ENCODE results near the gene MROH9. TPM values are rescaled to one million over a fixed set of nuclear protein-coding genes. Genes with fewer than 3 reads are reported as not detected.

MROH9 gene
- total and polyA plus RNA-seq, 2 experiments from 2014 or later = 0.15 to 0.23 TPM

GRCh38 chr1:170959385-170959784 is 24.1 kb downstream of the MROH9 start:
- Histone ChIP-seq H3K4me2 (no peak overlapping the region), H2AFZ (no peak overlapping the region), H4K20me1 (ENCODE audit: insufficient read depth, poor library complexity, severe bottlenecking) (no peaks in the 10 kb centered on the region), H3K9me2 (replicated peaks; ENCODE audit: insufficient read depth) (no peaks in the 10 kb centered on the region), H3K27ac (no peak overlapping the region), H3K4me1 (ENCODE audit: insufficient read depth) (no peaks in the 10 kb centered on the region), H3K36me3 (replicated peaks; ENCODE audit: insufficient read depth, low read depth) (no peaks in the 10 kb centered on the region), H3K27me3 (no peaks in the 10 kb centered on the region), H3K9me3 (ENCODE audit: low read depth) (no peaks in the 10 kb centered on the region), H3K4me3 (no peak overlapping the region), H3K79me2 (no peaks in the 10 kb centered on the region)
- no peak for DNase-seq (ENCODE audit: low spot score)
- TF ChIP-seq EZH2 (IDR thresholded peaks at IDR 0.05; ENCODE audit: borderline replicate concordance) = no peak
- no peak for TF ChIP-seq EZH2phosphoT487 (IDR thresholded peaks at IDR 0.05; ENCODE audit: low read depth, severe bottlenecking, unreplicated experiment)
- no peak for TF ChIP-seq CTCF (IDR thresholded peaks at IDR 0.05; ENCODE audit: poor library complexity)

- H2AFZ ChIP-seq = no peak overlapping the region
These were observed 29.2 kb downstream of the MROH9 start for GRCh38 chr1:170964506-170964905.

GRCh38 chr1:170967042-170967910 is 31.9 kb downstream of the MROH9 start:
- Histone ChIP-seq H3K4me3 (no peak overlapping the region), H3K9me3 (ENCODE audit: low read depth) (no peaks in the 10 kb centered on the region), H3K4me1 (ENCODE audit: insufficient read depth) (no peaks in the 10 kb centered on the region), H3K36me3 (replicated peaks; ENCODE audit: insufficient read depth, low read depth) (no peaks in the 10 kb centered on the region), H3K27ac (no peak overlapping the region), H4K20me1 (ENCODE audit: insufficient read depth, poor library complexity, severe bottlenecking) (no peaks in the 10 kb centered on the region), H2AFZ (no peak overlapping the region), H3K27me3 (no peaks in the 10 kb centered on the region), H3K79me2 (no peaks in the 10 kb centered on the region), H3K9me2 (replicated peaks; ENCODE audit: insufficient read depth) (no peaks in the 10 kb centered on the region), H3K4me2 (no peak overlapping the region)
- 32% methylated on average over 5 of the region's 5 CpGs for WGBS (ENCODE audit: low lambda C conversion rate, missing lambda C conversion rate)
- TF ChIP-seq EZH2phosphoT487 (IDR thresholded peaks at IDR 0.05; ENCODE audit: low read depth, severe bottlenecking, unreplicated experiment) (no peak), CTCF (IDR thresholded peaks at IDR 0.05; ENCODE audit: poor library complexity) (peak; percentile 73)
- peak; percentile 63 for DNase-seq (ENCODE audit: low spot score)

More at GRCh38 chr1:170964506-170964905, 29.2 kb downstream of the MROH9 start:
- Histone ChIP-seq H3K4me1 (ENCODE audit: insufficient read depth) (no peaks in the 10 kb centered on the region), H3K36me3 (replicated peaks; ENCODE audit: insufficient read depth, low read depth) (no peaks in the 10 kb centered on the region), H3K79me2 (no peaks in the 10 kb centered on the region), H3K9me3 (ENCODE audit: low read depth) (no peaks in the 10 kb centered on the region), H3K9me2 (replicated peaks; ENCODE audit: insufficient read depth) (no peaks in the 10 kb centered on the region), H3K27ac (no peak overlapping the region), H4K20me1 (ENCODE audit: insufficient read depth, poor library complexity, severe bottlenecking) (no peaks in the 10 kb centered on the region), H3K4me2 (no peak overlapping the region), H3K27me3 (no peaks in the 10 kb centered on the region), H3K4me3 (no peak overlapping the region)
- WGBS (ENCODE audit: low lambda C conversion rate, missing lambda C conversion rate) = 92% methylated on average over 3 of the region's 3 CpGs
- TF ChIP-seq EZH2 (IDR thresholded peaks at IDR 0.05; ENCODE audit: borderline replicate concordance) (no peak), CTCF (IDR thresholded peaks at IDR 0.05; ENCODE audit: poor library complexity) (no peak), EZH2phosphoT487 (IDR thresholded peaks at IDR 0.05; ENCODE audit: low read depth, severe bottlenecking, unreplicated experiment) (no peak)
- DNase-seq (ENCODE audit: low spot score) = no peak
